Retinal pigment epithelial cell (primary cell): Measurements from ENCODE around the gene LILRA5.

Experiments used
- DNase-seq: peaks from one replicate; pipeline ENCODE4 v3.0.0-alpha.2; 2010; ENCODE audit warnings: low read depth
- H3K4me3 ChIP-seq: 2 replicates; pipeline ENCODE4 v1.5.1; 2011; ENCODE audit warnings: mild to moderate bottlenecking, low read length, control low read depth, moderate library complexity
- TF ChIP-seq, protein P1 (sequence below): conservative IDR thresholded peaks from 2 replicates; pipeline ENCODE4 v1.5.1; 2011; ENCODE audit warnings: low read depth, low read length, control low read depth, inconsistent platforms

Gene LILRA5

DNA sequence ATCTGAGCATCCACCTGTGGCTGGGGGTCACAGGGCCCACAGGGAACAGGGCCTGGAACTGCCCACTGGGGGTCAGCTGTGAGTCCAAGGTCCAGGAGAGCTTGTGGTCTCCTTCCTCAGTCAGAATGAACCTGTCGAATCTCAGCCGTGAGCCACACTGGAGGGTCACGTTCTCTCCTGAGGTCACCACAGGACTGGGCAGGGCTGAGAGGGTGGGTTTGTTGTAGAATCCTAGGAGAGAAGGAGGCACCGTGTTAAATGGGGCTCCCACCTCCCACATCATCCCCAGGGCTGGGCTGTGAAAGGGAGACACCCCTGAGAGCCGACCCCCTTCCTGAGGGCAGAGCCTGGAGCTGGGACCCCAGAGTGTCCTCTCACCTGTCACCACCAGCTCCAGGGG, 1.5 kb downstream of the LILRA5 start:
- TF ChIP-seq, protein P1, sequence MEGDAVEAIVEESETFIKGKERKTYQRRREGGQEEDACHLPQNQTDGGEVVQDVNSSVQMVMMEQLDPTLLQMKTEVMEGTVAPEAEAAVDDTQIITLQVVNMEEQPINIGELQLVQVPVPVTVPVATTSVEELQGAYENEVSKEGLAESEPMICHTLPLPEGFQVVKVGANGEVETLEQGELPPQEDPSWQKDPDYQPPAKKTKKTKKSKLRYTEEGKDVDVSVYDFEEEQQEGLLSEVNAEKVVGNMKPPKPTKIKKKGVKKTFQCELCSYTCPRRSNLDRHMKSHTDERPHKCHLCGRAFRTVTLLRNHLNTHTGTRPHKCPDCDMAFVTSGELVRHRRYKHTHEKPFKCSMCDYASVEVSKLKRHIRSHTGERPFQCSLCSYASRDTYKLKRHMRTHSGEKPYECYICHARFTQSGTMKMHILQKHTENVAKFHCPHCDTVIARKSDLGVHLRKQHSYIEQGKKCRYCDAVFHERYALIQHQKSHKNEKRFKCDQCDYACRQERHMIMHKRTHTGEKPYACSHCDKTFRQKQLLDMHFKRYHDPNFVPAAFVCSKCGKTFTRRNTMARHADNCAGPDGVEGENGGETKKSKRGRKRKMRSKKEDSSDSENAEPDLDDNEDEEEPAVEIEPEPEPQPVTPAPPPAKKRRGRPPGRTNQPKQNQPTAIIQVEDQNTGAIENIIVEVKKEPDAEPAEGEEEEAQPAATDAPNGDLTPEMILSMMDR = no peak
- H3K4me3 ChIP-seq = no peak overlapping the region
- DNase-seq = no peak

DNA sequence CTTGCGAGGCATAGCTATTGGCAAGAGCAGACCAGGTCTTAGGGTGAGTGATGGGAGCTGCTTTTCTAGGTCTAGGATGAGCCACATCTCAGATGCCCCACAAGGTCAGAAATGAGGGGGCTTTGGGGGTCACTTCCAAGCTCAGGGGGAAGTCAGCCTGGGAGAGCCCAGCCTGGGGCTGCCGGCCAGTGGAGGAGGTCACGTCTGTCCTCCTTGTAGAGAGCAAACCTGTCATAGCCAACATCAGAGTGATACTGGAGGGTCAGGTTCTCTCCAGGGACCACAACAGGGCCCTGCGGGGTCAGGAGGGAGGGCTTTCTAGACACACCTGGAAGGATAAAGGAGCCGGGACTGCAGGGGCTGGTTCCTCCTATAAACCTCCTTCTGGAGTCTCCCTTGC, 2.4 kb downstream of the LILRA5 start:
- TF ChIP-seq, protein P1 = no peak
- no peak for DNase-seq
- no peak overlapping the region for H3K4me3 ChIP-seq

DNA sequence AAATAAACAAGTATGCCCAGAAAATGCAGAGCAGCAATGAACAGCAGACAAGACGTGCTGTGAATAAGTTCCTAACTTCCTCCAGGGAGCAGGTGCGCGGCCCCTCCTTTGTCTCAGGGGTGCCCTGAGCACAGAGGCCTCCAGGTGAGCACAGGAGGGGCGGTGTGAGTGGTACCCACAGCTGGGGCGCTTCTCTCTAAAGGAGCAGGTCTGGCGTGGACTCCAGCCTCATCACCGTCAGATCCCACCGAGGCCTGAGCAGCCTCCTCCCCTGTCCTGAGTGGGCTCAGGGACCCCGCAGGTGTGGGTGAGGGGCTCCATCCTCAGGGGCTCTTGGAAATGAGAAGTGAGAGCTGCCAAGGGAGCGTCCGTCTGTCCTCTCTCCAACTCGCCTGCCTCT, 3.2 kb downstream of the LILRA5 start:
- DNase-seq = no peak
- TF ChIP-seq, protein P1 = no peak
- no peak overlapping the region for H3K4me3 ChIP-seq

DNA sequence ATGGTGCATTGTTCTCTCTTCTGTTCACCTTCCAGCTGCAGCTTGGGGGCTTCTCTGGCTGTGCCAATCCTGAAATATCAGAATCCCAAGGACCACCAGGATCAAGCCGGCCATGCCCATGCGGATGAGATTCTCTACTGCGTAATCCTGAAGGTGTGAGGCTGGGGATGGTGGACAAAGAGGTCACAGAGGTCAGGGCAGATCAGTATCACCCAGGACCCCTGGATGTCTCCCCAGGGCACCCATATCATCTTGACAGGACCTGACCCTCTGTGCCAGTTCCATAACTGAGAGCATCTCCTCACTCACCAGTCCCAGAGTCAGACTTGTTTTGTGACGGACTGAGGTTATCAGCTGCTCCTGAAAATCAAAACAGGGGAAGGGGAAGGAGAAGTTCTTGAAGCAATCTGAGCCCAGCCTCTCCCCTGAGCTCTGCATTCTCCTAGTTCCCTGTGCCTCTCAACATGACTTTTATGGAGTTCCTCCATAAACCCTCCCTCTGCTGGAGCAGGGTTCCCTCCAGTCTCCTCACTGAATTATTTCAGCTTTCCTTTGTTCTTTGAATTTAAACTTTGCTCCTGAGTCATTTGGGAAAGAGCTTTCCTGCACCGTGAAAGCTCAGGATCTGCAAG, 5.5 kb downstream of the LILRA5 start:
- H3K4me3 ChIP-seq = no peak overlapping the region
- no peak for DNase-seq
- TF ChIP-seq, protein P1 = no peak

DNA sequence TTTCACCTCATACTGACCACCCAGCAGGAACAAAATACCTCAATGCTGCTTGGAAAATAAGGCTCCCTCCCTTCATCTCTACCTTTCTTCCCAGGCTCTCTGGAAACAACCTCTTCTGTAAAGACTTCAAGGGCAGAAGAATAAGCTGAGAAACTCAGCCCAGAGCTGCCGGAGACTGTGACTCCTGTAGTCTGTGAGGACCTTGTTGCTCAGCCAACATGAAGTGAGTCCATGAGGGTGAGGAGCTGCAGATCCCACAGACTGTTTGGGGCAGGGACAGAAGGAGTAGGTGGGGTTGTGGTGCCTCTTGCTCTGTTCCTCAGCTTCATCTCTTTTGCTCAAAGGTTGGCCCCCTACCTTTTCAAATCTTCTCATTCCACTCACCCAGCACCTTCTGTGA, 7.8 kb downstream of the LILRA5 start:
- no peak for DNase-seq
- TF ChIP-seq, protein P1 = no peak
- no peak overlapping the region for H3K4me3 ChIP-seq

DNA sequence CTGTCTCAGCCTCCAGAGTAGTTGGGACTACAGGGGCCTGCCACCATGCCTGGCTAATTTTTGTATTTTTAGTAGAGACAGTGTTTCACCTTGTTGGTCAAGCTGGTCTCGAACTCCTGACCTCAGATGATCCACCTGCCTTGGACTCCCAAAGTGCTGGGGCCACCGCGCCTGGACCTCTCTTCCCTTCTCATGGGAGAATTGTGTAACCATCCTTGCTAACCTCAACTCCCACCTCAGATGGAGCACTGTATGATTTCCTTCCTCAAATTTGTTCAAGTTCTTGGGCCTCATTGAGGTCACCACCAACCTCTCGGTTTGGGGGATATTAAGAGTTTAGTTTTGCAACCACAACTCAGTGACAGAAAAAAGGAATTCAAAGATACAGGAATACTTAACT, 10.7 kb downstream of the LILRA5 start:
- no peak for DNase-seq
- H3K4me3 ChIP-seq = no peak overlapping the region
- TF ChIP-seq, protein P1 = no peak

DNA sequence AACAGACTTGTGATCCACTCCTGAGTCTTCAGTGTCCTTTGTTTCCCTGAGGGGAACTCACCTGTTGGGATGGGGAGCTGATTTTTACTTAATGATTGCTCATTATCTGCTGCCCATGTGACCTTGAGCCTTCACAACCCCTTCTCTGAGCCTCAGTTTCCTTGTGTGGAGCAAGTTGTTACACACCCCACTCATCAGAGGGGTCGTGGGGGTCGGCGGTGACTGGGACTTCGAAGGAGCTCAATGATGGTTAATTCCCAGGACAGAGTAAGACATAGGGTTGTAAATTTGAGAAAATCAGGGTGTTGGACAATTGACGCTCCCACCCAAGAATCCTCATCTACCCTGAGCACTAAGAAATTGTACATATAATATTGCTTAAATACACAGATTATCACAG, 13.5 kb downstream of the LILRA5 start:
- no peak for DNase-seq
- no peak overlapping the region for H3K4me3 ChIP-seq
- TF ChIP-seq, protein P1 = no peak
